K562 (cell line): ENCODE results near the gene PAF1. TPM values are rescaled to one million over a fixed set of nuclear protein-coding genes. Genes with fewer than 3 reads are reported as not detected.

Experiments used
- CBX8 ChIP-seq: fragments of 200-600 bp; sonication (generic); IDR thresholded peaks from 2 replicates; pipeline ENCODE4 v1.6.1; 2012; ENCODE audit warnings: borderline replicate concordance, mixed run types, low read depth, mild to moderate bottlenecking, moderate library complexity, mixed read lengths, low read length, control low read depth, inconsistent platforms; ENCODE audit not compliant: poor library complexity, severe bottlenecking; ENCODE audit errors: extremely low read depth
- EP300 ChIP-seq: IDR thresholded peaks from 2 replicates; pipeline ENCODE4 v1.6.1; 2012; ENCODE audit warnings: low read length, improper control_type of control experiment
- FOXM1 ChIP-seq, 2 experiments: fragments of 450-650 bp in 1 of 2; sonication (generic) in 1 of 2; formaldehyde crosslinking in 1 of 2; IDR thresholded peaks; 2 replicates each; pipeline versions ENCODE4 v1.6.1 to v1.9.0; 2017 to 2022; ENCODE audit warnings: low read depth in 2 of 2, mild to moderate bottlenecking in 2 of 2, missing genetic modification reagents in 1 of 2, moderate library complexity in 1 of 2
- HNRNPLL ChIP-seq: fragments of 200-400 bp; formaldehyde crosslinking; IDR thresholded peaks from 2 replicates; pipeline ENCODE4 v1.6.1; 2017; ENCODE audit warnings: low read length, low read depth, mild to moderate bottlenecking; ENCODE audit not compliant: poor library complexity, severe bottlenecking
- KLF1 ChIP-seq: fragments of 450-650 bp; IDR thresholded peaks from 2 replicates; pipeline ENCODE4 v1.6.1; 2016; ENCODE audit warnings: missing genetic modification characterization, missing compliant biosample characterization
- MYC ChIP-seq, 2 experiments: fragments of 250-450 bp in 1 of 2; sonication (Bioruptor Pico) in 1 of 2; IDR thresholded peaks; 2 replicates each; pipeline versions ENCODE4 v1.5.1 to v1.6.1; 2012 to 2021; ENCODE audit warnings: low read depth in 2 of 2, borderline replicate concordance in 1 of 2, improper control_type of control experiment in 1 of 2, low read length in 1 of 2, mild to moderate bottlenecking in 1 of 2, moderate library complexity in 1 of 2
- NR2F6 ChIP-seq: fragments of 450-650 bp; formaldehyde crosslinking; IDR thresholded peaks from 2 replicates; pipeline ENCODE4 v1.4.0; 2020; ENCODE audit warnings: mild to moderate bottlenecking
- NUFIP1 ChIP-seq: fragments of 450-650 bp; IDR thresholded peaks from 2 replicates; pipeline ENCODE4 v1.6.1; 2018; ENCODE audit not compliant: partially characterized antibody
- PHTF2 ChIP-seq: fragments of 250-450 bp; sonication (Bioruptor Pico); IDR thresholded peaks from 2 replicates; pipeline ENCODE4 v1.5.0; 2021; ENCODE audit warnings: mild to moderate bottlenecking
- POLR2A ChIP-seq: fragments of 450-650 bp; conservative IDR thresholded peaks from 2 replicates; pipeline ENCODE4 v1.6.1; 2016
- POLR2G ChIP-seq: fragments of 200-400 bp; formaldehyde crosslinking; IDR thresholded peaks from 2 replicates; pipeline ENCODE4 v1.6.1; 2017; ENCODE audit warnings: low read depth, mild to moderate bottlenecking, antibody characterized with exemption, low read length, moderate library complexity
- PTRF ChIP-seq: fragments of 450-650 bp; IDR thresholded peaks from 2 replicates; pipeline ENCODE4 v1.6.1; 2016; ENCODE audit warnings: mild to moderate bottlenecking, missing genetic modification characterization, missing compliant biosample characterization
- RHOXF2B ChIP-seq: fragments of 250-450 bp; sonication (Bioruptor Pico); conservative IDR thresholded peaks from 2 replicates; pipeline ENCODE4 v1.5.1; 2021
- TAF15 ChIP-seq: fragments of 200-400 bp; formaldehyde crosslinking; IDR thresholded peaks from 2 replicates; pipeline ENCODE4 v1.6.1; 2017; ENCODE audit warnings: mild to moderate bottlenecking, low read depth, low read length, moderate library complexity
- TEAD2 ChIP-seq: fragments of 450-650 bp; IDR thresholded peaks from 2 replicates; pipeline ENCODE4 v1.6.1; 2016; ENCODE audit warnings: missing genetic modification characterization, control low read depth, missing compliant biosample characterization
- XRCC3 ChIP-seq: fragments of 450-650 bp; IDR thresholded peaks from 2 replicates; pipeline ENCODE4 v1.6.1; 2017; ENCODE audit warnings: mild to moderate bottlenecking, moderate library complexity
- polyA plus RNA-seq, 8 experiments: library from polyadenylated mRNA; depleted of rRNA in 4 of 8; stranded (reverse) in 5 of 8; unstranded in 3 of 8; fragments of >200 nt; fragmentation: Nextera tagmentation in 2 of 8; fragmentation: Illumina TruSeq in 1 of 8; extraction: Ambion mirVana in 2 of 8; extraction: Trizol in 1 of 8; gene quantifications; 2 replicates each; pipeline versions ENCODE4 v1.2.1 to v1.2.3, GENCODE V29; 2011 to 2014; ENCODE audit warnings: inconsistent platforms in 1 of 8, missing spikeins in 1 of 8
- total RNA-seq, 7 experiments: library from RNA; depleted of rRNA in 6 of 7; stranded (reverse); fragments of >200 nt in 6 of 7; fragmentation: Illumina TruSeq in 2 of 7; extraction: Trizol in 2 of 7; gene quantifications; 2 replicates each; pipeline versions ENCODE4 v1.2.1 to v1.2.3, GENCODE V29; 2011 to 2021; ENCODE audit warnings: low replicate concordance in 1 of 7
- TF ChIP-seq, protein P1 (sequence below): fragments of 200-800 bp; sonication (Bioruptor generic); IDR thresholded peaks from 2 replicates; pipeline ENCODE4 v1.6.1; 2016; ENCODE audit warnings: missing genetic modification characterization, missing compliant biosample characterization
- TF ChIP-seq, protein P2 (sequence below): fragments of 450-650 bp; formaldehyde crosslinking; IDR thresholded peaks from 2 replicates; pipeline ENCODE4 v1.4.0; 2020; ENCODE audit warnings: mild to moderate bottlenecking, mixed read lengths
- TF ChIP-seq, protein P3 (sequence below): fragments of 250-450 bp; sonication (Bioruptor Pico); IDR thresholded peaks from 2 replicates; pipeline ENCODE4 v1.8.0; 2022; ENCODE audit warnings: inconsistent platforms, mild to moderate bottlenecking, moderate library complexity, borderline replicate concordance
- TF ChIP-seq, protein P4 (sequence below): sonication (generic); formaldehyde crosslinking; IDR thresholded peaks from 2 replicates; pipeline ENCODE4 v1.8.0; 2022; ENCODE audit warnings: mild to moderate bottlenecking, missing genetic modification reagents

Gene PAF1
- total and polyA plus RNA-seq, 9 of the 15 experiments (the other 6 are each of a cell fraction or from before 2014, with no cell fraction given): 1.5 to 45.0 (median 33.8) TPM

DNA sequence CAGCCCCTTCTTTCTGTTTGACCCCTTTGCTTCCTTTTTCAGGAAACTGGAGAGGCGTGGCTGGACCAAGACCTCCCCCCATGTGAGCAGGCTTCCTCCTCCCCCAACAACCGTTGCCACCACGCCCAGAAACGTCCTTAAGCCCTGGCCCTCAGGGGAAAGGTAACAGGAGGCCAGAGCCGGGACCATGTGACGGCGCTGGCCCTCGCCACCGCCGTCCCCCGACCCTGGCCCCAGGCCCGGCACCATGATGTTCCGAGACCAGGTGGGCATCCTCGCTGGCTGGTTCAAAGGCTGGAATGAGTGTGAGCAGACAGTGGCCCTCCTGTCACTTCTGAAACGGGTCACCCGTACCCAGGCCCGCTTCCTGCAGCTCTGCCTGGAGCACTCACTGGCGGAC lies 34.3 kb downstream of the PAF1 start (continued):
- TF ChIP-seq HNRNPLL (peak; percentile 23), TEAD2 (no peak), MYC (IDR thresholded peaks at IDR 0.05; ENCODE audit: low read depth, low read length) (peak; percentile 46; the same call in 1 of the 2 replicates), MYC (CRISPR knock-in tag; IDR thresholded peaks at IDR 0.05; ENCODE audit: borderline replicate concordance, low read depth) (no peak), EP300 (peak; percentile 53; the same call in 1 of the 2 replicates), CBX8 (no peak), NR2F6 (CRISPR knock-in tag) (no peak), RHOXF2B (CRISPR knock-in tag) (no peak), NUFIP1 (no peak), POLR2A (peak; percentile 39; the same call in 1 of the 2 replicates), XRCC3 (no peak), POLR2G (peak; percentile 64), PTRF (tag) (no peak), KLF1 (tag) (0 out of 2 replicates have a peak, but pooled peaks have one; percentile 38), TAF15 (no peak), FOXM1 (IDR thresholded peaks at IDR 0.05; ENCODE audit: low read depth) (no peak), FOXM1 (CRISPR knock-in tag; IDR thresholded peaks at IDR 0.05; ENCODE audit: low read depth) (no peak), PHTF2 (no peak)
- TF ChIP-seq, protein P1, sequence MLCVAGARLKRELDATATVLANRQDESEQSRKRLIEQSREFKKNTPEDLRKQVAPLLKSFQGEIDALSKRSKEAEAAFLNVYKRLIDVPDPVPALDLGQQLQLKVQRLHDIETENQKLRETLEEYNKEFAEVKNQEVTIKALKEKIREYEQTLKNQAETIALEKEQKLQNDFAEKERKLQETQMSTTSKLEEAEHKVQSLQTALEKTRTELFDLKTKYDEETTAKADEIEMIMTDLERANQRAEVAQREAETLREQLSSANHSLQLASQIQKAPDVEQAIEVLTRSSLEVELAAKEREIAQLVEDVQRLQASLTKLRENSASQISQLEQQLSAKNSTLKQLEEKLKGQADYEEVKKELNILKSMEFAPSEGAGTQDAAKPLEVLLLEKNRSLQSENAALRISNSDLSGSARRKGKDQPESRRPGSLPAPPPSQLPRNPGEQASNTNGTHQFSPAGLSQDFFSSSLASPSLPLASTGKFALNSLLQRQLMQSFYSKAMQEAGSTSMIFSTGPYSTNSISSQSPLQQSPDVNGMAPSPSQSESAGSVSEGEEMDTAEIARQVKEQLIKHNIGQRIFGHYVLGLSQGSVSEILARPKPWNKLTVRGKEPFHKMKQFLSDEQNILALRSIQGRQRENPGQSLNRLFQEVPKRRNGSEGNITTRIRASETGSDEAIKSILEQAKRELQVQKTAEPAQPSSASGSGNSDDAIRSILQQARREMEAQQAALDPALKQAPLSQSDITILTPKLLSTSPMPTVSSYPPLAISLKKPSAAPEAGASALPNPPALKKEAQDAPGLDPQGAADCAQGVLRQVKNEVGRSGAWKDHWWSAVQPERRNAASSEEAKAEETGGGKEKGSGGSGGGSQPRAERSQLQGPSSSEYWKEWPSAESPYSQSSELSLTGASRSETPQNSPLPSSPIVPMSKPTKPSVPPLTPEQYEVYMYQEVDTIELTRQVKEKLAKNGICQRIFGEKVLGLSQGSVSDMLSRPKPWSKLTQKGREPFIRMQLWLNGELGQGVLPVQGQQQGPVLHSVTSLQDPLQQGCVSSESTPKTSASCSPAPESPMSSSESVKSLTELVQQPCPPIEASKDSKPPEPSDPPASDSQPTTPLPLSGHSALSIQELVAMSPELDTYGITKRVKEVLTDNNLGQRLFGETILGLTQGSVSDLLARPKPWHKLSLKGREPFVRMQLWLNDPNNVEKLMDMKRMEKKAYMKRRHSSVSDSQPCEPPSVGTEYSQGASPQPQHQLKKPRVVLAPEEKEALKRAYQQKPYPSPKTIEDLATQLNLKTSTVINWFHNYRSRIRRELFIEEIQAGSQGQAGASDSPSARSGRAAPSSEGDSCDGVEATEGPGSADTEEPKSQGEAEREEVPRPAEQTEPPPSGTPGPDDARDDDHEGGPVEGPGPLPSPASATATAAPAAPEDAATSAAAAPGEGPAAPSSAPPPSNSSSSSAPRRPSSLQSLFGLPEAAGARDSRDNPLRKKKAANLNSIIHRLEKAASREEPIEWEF: no peak
- TF ChIP-seq, protein P2, sequence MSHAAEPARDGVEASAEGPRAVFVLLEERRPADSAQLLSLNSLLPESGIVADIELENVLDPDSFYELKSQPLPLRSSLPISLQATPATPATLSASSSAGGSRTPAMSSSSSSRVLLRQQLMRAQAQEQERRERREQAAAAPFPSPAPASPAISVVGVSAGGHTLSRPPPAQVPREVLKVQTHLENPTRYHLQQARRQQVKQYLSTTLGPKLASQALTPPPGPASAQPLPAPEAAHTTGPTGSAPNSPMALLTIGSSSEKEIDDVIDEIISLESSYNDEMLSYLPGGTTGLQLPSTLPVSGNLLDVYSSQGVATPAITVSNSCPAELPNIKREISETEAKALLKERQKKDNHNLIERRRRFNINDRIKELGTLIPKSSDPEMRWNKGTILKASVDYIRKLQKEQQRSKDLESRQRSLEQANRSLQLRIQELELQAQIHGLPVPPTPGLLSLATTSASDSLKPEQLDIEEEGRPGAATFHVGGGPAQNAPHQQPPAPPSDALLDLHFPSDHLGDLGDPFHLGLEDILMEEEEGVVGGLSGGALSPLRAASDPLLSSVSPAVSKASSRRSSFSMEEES (CRISPR knock-in tag): no peak
- TF ChIP-seq, protein P3, sequence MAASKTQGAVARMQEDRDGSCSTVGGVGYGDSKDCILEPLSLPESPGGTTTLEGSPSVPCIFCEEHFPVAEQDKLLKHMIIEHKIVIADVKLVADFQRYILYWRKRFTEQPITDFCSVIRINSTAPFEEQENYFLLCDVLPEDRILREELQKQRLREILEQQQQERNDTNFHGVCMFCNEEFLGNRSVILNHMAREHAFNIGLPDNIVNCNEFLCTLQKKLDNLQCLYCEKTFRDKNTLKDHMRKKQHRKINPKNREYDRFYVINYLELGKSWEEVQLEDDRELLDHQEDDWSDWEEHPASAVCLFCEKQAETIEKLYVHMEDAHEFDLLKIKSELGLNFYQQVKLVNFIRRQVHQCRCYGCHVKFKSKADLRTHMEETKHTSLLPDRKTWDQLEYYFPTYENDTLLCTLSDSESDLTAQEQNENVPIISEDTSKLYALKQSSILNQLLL (CRISPR knock-in tag): no peak
- TF ChIP-seq, protein P4, sequence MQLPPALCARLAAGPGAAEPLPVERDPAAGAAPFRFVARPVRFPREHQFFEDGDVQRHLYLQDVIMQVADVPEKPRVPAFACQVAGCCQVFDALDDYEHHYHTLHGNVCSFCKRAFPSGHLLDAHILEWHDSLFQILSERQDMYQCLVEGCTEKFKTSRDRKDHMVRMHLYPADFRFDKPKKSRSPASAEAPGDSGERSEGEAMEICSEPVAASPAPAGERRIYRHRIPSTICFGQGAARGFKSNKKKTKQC (CRISPR knock-in tag): no peak
